ENCODE data around the gene ESRRA. TPM values are rescaled to one million over a fixed set of nuclear protein-coding genes. Genes with fewer than 3 reads are reported as not detected.

The ESRRA gene
- total and polyA plus RNA-seq, 2 of the 4 experiments (the other 2 are of a cell fraction): 10.2 to 15.0 TPM

- no peaks in the 10 kb centered on the region for H3K79me1 ChIP-seq (ENCODE audit: low read depth in 1 of 2, low read length in 2 of 2)
- peak overlapping the region; percentile 85 for H2AK9ac ChIP-seq (replicated peaks; ENCODE audit: low read depth, low read length, poor library complexity)
- no TSS peak for BruUV-seq (replicated peaks)
- H3K23ac ChIP-seq (ENCODE audit: low read depth, low read length): no peak overlapping the region
- peak overlapping the region; percentile 44 for H2BK120ac ChIP-seq (ENCODE audit: low read depth, low read length)
- in situ Hi-C loops (cut with MboI; ENCODE audit: low sequenced_read_pairs) (no loop called here), dilution Hi-C loops (cut with HindIII; ENCODE audit: low sequenced_read_pairs, unreplicated experiment) (no loop called here), intact Hi-C loops (cut with micrococcal nuclease) (no loop called here)
- H2AFZ ChIP-seq (replicated peaks; ENCODE audit: low read length, poor library complexity): peak overlapping the region; percentile 72
- peak; percentile 96 for DNase-seq
- H3K27me3 ChIP-seq (ENCODE audit: control insufficient read depth, insufficient read depth, low read length): peaks cover 5% of the 10 kb centered on the region; the same call in 1 of the 2 replicates
- H3K4me1 ChIP-seq (ENCODE audit: control insufficient read depth, insufficient read depth, low read length): peaks cover 7% of the 10 kb centered on the region
- no peak overlapping the region for H3K4me2 ChIP-seq (ENCODE audit: low read depth, low read length)
- 0 out of 2 replicates have a peak overlapping the region, but pooled peaks have one; percentile 4 for H4K5ac ChIP-seq (ENCODE audit: low read depth, low read length)
- peak overlapping the region; percentile 21; the same call in 1 of the 2 replicates for H4K91ac ChIP-seq (ENCODE audit: insufficient read depth, low read depth, low read length)
- no peak overlapping the region for H3K9ac ChIP-seq (ENCODE audit: low read depth, low read length)
- WGBS, 2 experiments (ENCODE audit: extremely low coverage in 2 of 2, insufficient read length in 1 of 2): no CpG with 5 or more reads among the region's 13 CpGs
- peak overlapping the region; percentile 44 for H2BK5ac ChIP-seq (ENCODE audit: low read depth, low read length, poor library complexity, severe bottlenecking)
- H3K18ac ChIP-seq (ENCODE audit: low read depth, low read length): no peak overlapping the region
- peak overlapping the region; percentile 83 for H2BK20ac ChIP-seq (ENCODE audit: low read depth, low read length)
- peak overlapping the region in 1 of 2 experiments; percentile 52; a peak in 1 of 4 replicates for H4K8ac ChIP-seq (ENCODE audit: low read depth in 2 of 2, low read length in 2 of 2)
- TF ChIP-seq CEBPB (IDR thresholded peaks at IDR 0.05; ENCODE audit: low read depth, low read length) (peak; percentile 99), USF2 (IDR thresholded peaks at IDR 0.05; ENCODE audit: low read depth, low read length) (peak; percentile 76), RAD21 (IDR thresholded peaks at IDR 0.05; ENCODE audit: low read length) (no peak), NFE2L2 (IDR thresholded peaks at IDR 0.05; ENCODE audit: low read depth, low read length) (peak; percentile 2; the same call in 1 of the 2 replicates), POLR2A (IDR thresholded peaks at IDR 0.05; ENCODE audit: low read depth, low read length) (no peak), CTCF (conservative IDR thresholded peaks at IDR 0.05; ENCODE audit: low read depth, low read length) (no peak), BHLHE40 (IDR thresholded peaks at IDR 0.05; ENCODE audit: low read depth, low read length) (peak; percentile 38; the same call in 1 of the 2 replicates), FOS (IDR thresholded peaks at IDR 0.05; ENCODE audit: low read depth, low read length) (peak; percentile 87), SMC3 (IDR thresholded peaks at IDR 0.05; ENCODE audit: low read depth, low read length) (no peak), MAFK (IDR thresholded peaks at IDR 0.05; ENCODE audit: low read depth, low read length) (no peak; the same call in 1 of the 2 replicates), MAZ (IDR thresholded peaks at IDR 0.05; ENCODE audit: borderline replicate concordance, low read depth, low read length) (peak; percentile 82), RCOR1 (IDR thresholded peaks at IDR 0.05; ENCODE audit: insufficient replicate concordance, low read length) (peak; percentile 98)
- peak overlapping the region; percentile 49; the same call in 1 of the 3 replicates for H2BK15ac ChIP-seq (ENCODE audit: low read depth, low read length)
- peak; percentile 90 for ATAC-seq (ENCODE audit: low read depth)
- peak overlapping the region; percentile 94 for H2AK5ac ChIP-seq (ENCODE audit: low read depth, low read length)
- no peak overlapping the region for H3K56ac ChIP-seq (ENCODE audit: extremely low read depth, insufficient read depth, low read length)
- ChIA-PET POLR2A (ENCODE audit: unreplicated experiment) (interaction anchor here (0.6 kb wide), 1 partner anchor 17 kb away, joined by 3 read pairs; the partner anchor contains the start of gene PRDX5), CTCF (interaction anchor here (1.3 kb wide), 1 partner anchor 30 kb away, joined by 3 read pairs; no protein-coding TSS in a partner anchor)
- 0 out of 2 replicates have a peak, but pooled peaks cover 3% of the 10 kb centered on the region for H4K20me1 ChIP-seq (ENCODE audit: insufficient read depth, low read length)
- no peak overlapping the region for H3K4me3 ChIP-seq (ENCODE audit: insufficient read depth, low read depth, low read length)
- H3K14ac ChIP-seq (replicated peaks; ENCODE audit: low read depth, low read length): no peak overlapping the region; the same call in 1 of the 2 replicates
- H3K4ac ChIP-seq (ENCODE audit: low read depth, low read length): peak overlapping the region; percentile 33
- no peak overlapping the region for H3K27ac ChIP-seq (ENCODE audit: insufficient read depth, low read length)
- no peaks in the 10 kb centered on the region for H3K9me3 ChIP-seq (ENCODE audit: control insufficient read depth, insufficient read depth, low read length)
- peaks cover 8% of the 10 kb centered on the region for H3K9me1 ChIP-seq (ENCODE audit: insufficient read depth, low read length)
- H3K36me3 ChIP-seq (ENCODE audit: control insufficient read depth, insufficient read depth, low read length): no peaks in the 10 kb centered on the region
Measured at GRCh38 chr11:64334764-64335735, 29.7 kb downstream of the ESRRA start.

Data from IMR-90 (cell line).